Measurements from ENCODE around the gene IGF2BP2. TPM values are rescaled to one million over a fixed set of nuclear protein-coding genes. Genes with fewer than 3 reads are reported as not detected.
A peak's percentile ranks its signal among the peaks of the same experiment; 100 is the strongest.

Gene IGF2BP2
- total and polyA plus RNA-seq, 9 of the 15 experiments (the other 6 are each of a cell fraction or from before 2014, with no cell fraction given): 3.2 to 59.6 (median 30.5) TPM

- TF ChIP-seq, protein P1, sequence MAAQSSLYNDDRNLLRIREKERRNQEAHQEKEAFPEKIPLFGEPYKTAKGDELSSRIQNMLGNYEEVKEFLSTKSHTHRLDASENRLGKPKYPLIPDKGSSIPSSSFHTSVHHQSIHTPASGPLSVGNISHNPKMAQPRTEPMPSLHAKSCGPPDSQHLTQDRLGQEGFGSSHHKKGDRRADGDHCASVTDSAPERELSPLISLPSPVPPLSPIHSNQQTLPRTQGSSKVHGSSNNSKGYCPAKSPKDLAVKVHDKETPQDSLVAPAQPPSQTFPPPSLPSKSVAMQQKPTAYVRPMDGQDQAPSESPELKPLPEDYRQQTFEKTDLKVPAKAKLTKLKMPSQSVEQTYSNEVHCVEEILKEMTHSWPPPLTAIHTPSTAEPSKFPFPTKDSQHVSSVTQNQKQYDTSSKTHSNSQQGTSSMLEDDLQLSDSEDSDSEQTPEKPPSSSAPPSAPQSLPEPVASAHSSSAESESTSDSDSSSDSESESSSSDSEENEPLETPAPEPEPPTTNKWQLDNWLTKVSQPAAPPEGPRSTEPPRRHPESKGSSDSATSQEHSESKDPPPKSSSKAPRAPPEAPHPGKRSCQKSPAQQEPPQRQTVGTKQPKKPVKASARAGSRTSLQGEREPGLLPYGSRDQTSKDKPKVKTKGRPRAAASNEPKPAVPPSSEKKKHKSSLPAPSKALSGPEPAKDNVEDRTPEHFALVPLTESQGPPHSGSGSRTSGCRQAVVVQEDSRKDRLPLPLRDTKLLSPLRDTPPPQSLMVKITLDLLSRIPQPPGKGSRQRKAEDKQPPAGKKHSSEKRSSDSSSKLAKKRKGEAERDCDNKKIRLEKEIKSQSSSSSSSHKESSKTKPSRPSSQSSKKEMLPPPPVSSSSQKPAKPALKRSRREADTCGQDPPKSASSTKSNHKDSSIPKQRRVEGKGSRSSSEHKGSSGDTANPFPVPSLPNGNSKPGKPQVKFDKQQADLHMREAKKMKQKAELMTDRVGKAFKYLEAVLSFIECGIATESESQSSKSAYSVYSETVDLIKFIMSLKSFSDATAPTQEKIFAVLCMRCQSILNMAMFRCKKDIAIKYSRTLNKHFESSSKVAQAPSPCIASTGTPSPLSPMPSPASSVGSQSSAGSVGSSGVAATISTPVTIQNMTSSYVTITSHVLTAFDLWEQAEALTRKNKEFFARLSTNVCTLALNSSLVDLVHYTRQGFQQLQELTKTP (IDR thresholded peaks at IDR 0.05; ENCODE audit: low read depth in 1 of 2, partially characterized antibody in 2 of 2): peak in 1 of 2 experiments; percentile 17
- TF ChIP-seq RBBP5 (IDR thresholded peaks at IDR 0.05; ENCODE audit: borderline replicate concordance, insufficient read depth, low read length, poor library complexity, severe bottlenecking) (peak; percentile 52), GATA2 (CRISPR knock-in tag; IDR thresholded peaks at IDR 0.05) (no peak), BRF2 (IDR thresholded peaks at IDR 0.05; ENCODE audit: borderline replicate concordance, insufficient read depth, insufficient read length) (no peak), ZNF124 (CRISPR knock-in tag; IDR thresholded peaks at IDR 0.05) (no peak), ARID2 (IDR thresholded peaks at IDR 0.05) (no peak), HNRNPLL (IDR thresholded peaks at IDR 0.05; ENCODE audit: low read depth, low read length, poor library complexity, severe bottlenecking) (no peak), NFATC3 (IDR thresholded peaks at IDR 0.05) (no peak), ZNF507 (tag; conservative IDR thresholded peaks at IDR 0.05) (no peak), TAF1 (IDR thresholded peaks at IDR 0.05; ENCODE audit: control insufficient read depth, extremely low read depth, insufficient read depth, low read length, severe bottlenecking) (no peak), YBX1 (IDR thresholded peaks at IDR 0.05) (no peak), KAT2B (IDR thresholded peaks at IDR 0.05; ENCODE audit: low read depth, low read length) (no peak), HNRNPK (IDR thresholded peaks at IDR 0.05; ENCODE audit: low read depth, low read length, poor library complexity, severe bottlenecking) (no peak), CXXC5 (CRISPR knock-in tag; IDR thresholded peaks at IDR 0.05) (peak; percentile 20; the same call in 1 of the 2 replicates), CBX3 (IDR thresholded peaks at IDR 0.05; ENCODE audit: borderline replicate concordance in 1 of 2, low read length in 2 of 2) (no peak), ZFP36 (IDR thresholded peaks at IDR 0.05; ENCODE audit: low read depth, low read length, partially characterized antibody) (no peak), MIER1 (IDR thresholded peaks at IDR 0.05; ENCODE audit: low read depth) (no peak), POU5F1 (IDR thresholded peaks at IDR 0.05; ENCODE audit: borderline replicate concordance, low read depth, low read length, partially characterized antibody) (no peak), ZKSCAN3 (CRISPR knock-in tag; IDR thresholded peaks at IDR 0.05) (no peak), CC2D1A (IDR thresholded peaks at IDR 0.05) (no peak)
- TF ChIP-seq, protein P2, sequence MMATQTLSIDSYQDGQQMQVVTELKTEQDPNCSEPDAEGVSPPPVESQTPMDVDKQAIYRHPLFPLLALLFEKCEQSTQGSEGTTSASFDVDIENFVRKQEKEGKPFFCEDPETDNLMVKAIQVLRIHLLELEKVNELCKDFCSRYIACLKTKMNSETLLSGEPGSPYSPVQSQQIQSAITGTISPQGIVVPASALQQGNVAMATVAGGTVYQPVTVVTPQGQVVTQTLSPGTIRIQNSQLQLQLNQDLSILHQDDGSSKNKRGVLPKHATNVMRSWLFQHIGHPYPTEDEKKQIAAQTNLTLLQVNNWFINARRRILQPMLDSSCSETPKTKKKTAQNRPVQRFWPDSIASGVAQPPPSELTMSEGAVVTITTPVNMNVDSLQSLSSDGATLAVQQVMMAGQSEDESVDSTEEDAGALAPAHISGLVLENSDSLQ (IDR thresholded peaks at IDR 0.05): peak; percentile 36; the same call in 1 of the 2 replicates
These were observed 9.2 kb downstream of the IGF2BP2 start (continued) for GRCh38 chr3:185815391-185816282.
